DMS114 treated with DMSO at 0.1 percent for 48 hours (cell line): Measurements from ENCODE around the gene GALNT10.

Source experiments
- DNase-seq: peaks from one replicate; lab custom pipeline; 2025; ENCODE audit not compliant: unreplicated experiment; lab: John Stamatoyannopoulos, UW

The GALNT10 gene

DNA sequence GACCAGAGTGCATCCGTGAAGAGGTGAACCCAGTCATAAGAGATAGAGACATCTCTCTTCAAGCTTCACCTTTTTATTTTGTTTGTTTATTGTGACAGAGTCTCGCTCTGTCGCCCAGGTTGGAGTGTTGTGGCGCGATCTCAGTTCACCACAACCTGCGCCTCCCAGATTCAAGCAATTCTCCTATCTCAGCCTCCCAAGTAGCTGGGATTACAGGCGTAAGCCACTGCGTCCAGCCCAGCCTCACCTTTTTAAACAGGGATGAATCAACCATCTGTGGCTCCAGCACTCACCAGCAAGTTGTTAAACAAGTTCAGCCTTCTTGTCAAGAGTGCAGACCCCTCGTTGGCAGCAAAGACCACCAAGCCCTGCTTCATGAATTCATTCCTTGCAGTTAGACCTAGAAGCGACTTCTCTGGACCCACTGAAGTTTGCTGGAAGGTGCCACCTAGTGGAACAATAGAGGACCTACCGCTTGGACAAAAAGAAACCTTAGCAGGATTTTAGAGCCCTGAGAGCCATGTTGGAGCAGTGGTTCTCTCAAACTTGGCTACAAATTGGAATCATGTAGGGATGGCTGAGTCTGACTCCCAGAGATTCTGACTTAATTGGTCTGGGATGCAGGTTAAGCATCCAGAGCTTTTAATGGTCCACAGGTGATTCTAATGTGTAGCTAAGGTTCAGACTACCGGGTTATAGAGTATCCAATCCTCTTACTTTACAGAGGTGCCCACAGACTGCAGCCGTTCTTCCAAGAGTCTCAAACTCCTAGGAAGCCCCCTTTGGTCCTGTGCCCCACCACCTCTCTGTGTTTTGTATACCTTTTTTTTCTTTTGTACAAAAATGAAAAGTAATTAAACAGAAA is 10.5 kb upstream of the GALNT10 start:
- DNase-seq: peak; percentile 76

GRCh38 chr5:154181161-154181560 is 9.4 kb upstream of the GALNT10 start:
- no peak for DNase-seq

DNA sequence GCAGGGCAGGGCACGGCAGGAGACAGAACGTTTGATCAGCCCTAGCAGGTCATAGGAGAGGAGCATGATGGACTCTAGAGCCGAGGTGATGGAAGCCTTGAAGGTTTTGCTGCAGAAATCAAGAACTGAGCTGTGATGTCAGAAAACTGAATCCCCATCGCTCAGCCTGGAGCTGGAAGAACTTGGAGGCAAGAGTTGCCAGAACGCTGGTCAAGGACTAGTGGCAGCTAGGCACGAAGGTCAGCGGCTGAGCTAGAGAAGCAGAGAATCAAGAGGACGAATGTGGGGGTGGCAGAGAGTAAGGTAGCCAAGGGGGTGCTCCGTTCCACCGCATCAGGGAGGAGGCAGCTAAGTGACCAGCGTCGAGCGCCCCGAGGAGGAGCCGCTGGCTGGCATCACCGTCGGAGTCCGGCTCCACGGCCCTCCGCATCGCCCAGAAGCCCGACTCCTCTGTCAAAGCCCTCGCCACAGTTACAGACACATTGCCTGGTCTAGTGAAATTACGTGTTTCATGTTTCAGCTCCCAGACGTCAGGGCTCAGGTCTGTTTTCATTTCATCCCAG is 1.2 kb upstream of the GALNT10 start:
- DNase-seq: no peak

DNA sequence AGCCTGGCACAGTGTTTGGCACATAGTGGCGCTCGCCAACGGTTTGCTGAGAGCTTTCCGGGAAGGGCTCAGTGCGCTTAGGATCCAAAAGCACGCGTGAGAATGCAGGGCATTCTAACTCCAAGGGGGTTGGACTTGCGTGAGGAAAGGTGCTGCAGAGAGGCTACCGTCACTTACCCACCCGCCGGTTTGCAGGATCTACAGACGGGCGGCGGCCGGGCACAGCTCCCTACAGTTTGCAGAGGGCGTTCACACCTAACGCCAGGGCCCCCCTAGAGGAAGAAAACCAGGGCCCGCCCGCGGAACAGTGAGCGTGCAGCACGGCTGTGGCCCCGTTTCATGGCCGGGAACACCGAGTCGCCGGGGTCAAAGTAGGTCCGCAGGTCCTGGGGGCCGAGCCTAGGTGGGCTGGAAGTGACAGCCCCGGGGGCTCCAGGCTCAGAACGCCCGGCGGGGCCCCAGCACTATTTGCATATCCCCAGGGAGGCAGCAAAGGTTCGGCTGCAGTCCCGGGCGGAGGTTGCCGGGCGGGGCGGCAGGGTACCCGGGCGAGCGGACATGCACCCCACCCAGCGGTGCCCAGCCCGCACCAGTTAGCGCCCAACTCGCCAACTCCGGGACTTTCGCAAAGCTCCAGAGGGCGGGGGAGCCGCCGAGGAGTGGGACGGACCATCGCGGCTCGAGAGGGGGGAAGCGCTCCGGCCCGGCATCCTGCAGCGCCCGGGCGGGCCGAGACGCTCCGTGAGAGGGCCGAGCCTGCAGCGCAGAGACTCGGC is 526 bp upstream of the GALNT10 start:
- peak; percentile 40 for DNase-seq

- DNase-seq: no peak
Measured at GRCh38 chr5:154191467-154192261, 1.1 kb downstream of the GALNT10 start.

DNA sequence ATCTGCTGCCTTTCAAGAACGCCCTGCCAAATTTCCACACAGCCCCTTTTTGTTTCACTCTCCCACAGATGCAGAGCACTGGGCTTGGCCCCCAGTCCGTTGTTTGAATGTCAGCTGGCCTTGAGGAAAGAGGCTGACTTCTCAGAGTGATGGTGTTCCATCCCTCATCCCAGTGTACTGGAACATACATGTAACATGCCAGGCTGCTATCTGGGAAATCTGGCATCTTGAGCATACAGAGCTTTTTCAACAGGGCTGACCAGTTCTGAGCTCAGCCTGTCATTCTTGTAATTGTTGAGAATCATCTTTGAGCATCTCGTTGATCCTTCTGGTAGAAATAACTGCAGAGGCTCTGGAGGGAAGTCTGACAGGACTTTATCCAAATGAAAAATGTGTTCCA is 2.8 kb downstream of the GALNT10 start:
- no peak for DNase-seq

- no peak for DNase-seq
Measured at GRCh38 chr5:154193701-154194121, 3.2 kb downstream of the GALNT10 start.

- DNase-seq: no peak
Measured at GRCh38 chr5:154194345-154195329, 4.1 kb downstream of the GALNT10 start.

DNA sequence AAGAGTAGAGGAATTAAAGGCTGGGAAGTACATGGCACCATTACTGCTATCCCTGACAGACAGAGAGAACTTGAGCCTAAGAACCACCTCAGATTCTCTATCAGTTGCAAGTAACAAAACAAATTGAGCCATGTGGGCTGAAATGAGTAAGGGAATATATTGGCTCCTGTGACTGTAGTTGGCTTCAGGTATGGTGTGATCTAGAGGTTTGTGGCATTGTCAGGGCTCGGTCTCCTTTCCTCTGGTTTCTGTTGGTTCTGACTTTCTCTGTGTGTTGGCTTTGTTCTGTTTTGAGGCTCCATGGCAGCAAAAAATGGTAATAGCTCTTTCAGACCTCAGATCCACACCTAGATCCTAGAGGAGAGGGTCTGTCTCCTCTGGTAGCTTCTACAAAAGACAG is 5.7 kb downstream of the GALNT10 start:
- DNase-seq: no peak

DNA sequence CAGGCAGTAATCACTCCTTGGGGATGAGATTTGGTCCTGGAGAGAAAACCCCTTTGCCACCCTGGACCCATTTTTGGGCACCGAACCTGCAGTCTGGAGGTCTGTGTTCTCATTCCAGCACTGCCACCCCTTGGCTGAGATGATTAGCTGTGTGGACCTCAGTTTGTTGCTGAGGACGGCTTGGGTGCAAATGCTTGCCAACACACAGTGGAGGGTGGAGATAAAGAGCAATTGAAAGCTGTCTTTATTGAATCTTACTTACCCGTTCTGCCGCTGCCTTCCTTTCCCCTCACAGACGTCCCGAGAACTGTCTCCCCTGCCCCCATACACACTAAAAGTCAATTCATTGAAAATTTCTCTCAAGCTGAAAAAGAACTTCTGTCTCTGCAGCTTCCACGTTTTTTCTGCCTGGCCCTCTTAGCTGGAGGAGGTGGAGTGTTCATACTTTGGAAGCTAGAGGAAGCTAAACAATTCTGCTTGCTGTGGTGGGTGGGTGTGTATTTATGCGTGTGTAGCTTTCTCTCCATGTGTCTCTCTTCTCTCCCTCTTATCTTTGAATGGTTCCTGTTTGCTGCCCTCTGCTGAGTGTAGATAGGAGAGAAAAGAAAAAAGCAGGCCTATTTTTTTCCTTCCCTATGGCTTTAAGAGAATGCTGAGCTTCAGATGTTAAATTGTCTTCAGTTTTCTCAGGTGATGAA is 6.6 kb downstream of the GALNT10 start:
- peak; percentile 12 for DNase-seq

DNA sequence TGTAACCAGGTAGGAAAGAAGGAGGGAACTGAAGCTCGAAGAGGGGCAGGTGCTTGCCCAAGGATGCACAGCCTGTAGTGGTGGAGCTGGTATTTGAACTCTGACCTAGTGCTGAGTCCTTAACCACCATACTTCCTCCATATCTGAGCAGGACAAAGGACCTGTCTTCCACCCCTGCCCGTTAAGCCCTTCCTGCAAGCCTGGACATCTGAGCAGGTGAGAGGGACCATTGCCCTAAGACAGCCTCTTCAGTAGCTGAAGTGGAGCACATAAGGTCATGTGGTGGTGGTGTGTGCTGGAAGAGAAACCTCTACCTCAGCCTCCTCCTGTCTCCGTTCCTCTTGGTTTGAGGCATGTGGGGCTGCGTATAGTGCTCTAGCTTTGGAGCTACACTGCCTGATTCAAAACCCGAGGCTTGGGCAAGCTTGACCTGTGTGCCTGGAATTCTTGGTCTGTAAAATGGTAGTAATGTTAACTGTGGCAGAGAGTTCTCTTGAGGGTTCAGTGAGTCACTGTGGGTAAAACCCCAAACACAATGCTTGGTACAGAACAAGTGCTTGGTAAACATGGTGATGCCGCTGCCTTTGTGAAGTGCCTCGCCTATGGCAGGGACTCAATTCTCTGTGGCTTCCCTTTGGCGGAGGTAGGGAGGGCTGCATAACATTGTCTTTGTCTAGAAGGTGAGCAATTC is 7.4 kb downstream of the GALNT10 start:
- no peak for DNase-seq

- DNase-seq: no peak
Measured at GRCh38 chr5:154198611-154199230, 8.2 kb downstream of the GALNT10 start.

DNA sequence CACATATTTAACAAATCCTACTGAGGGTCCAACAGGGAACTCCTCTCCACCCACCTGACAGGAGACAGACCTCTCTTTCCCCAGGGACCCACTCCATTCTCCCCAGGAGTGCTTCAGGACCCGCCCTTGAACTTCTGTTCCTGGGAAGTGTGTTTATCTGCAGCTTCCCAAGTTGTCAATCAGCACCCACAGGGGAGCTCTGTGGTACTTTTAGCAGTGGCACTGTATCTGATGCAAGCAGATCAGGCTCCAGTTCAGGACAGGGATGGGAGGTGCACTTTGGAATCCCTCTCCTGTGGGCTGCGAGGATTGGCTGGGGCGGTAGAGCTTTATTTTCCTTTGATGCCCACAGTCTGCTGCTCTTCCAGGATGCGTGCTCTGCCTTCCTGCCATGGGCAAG is 8.7 kb downstream of the GALNT10 start:
- DNase-seq: no peak

DNA sequence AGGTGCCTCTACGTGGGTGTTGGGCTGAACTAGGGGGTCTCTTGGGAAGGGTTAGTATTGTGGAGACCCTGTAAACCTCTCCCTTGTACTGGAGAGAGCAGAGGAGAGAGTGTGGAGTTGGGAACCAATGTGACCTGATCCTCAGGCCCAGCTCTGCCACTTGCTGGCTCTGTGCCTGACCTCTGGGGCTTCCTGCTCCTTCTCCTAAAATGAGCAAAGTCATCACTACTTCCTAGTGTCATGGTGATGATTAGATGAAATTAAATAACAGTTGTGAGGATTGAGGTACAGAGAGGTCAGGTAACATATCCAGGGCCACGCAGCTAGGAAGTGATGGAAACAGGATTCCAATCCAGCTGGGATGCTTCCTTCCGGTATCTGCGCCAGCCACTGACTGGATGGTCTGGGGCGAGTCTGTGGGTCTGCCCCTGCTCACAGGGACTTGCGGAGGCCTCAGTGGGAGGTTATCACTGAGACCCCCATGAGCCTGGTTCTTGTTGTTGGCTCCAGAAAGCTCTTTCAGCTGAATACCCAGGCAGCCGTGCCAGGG is 9.2 kb downstream of the GALNT10 start:
- no peak for DNase-seq

DNA sequence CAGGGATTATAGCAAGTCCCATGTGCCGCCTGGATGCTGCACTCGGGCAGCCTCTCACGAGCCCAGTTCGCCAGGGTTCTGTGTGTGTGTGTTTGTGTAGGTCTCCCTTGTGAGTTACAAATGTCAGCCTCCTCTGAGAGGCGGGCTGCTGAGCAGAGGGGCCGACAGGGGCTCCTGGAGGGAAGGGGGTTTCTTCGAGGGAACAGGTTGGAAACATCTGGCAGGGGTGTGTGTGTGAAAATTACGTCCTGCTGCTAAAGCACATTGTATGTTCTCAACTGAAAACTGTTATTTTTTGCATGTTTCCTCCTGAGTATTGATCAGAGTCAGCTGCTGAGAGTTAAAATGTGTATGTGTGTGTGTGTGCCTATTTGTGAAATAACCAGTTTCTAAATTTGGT is 9.7 kb downstream of the GALNT10 start:
- DNase-seq: no peak

- DNase-seq: no peak
Measured at GRCh38 chr5:154201108-154201769, 10.7 kb downstream of the GALNT10 start.
